NT2/D1 (cell line): ENCODE data around the gene SFRP2.

ENCODE experiments used
- SUZ12 ChIP-seq: IDR thresholded peaks from 2 replicates; pipeline ENCODE4 v1.6.1; 2011; ENCODE audit not compliant: insufficient read length, insufficient read depth; ENCODE audit errors: extremely low read depth
- YY1 ChIP-seq: IDR thresholded peaks from 2 replicates; pipeline ENCODE4 v1.6.1; 2011; ENCODE audit not compliant: insufficient read length, insufficient read depth
- ZNF274 ChIP-seq: IDR thresholded peaks from 2 replicates; pipeline ENCODE4 v1.6.1; 2011; ENCODE audit warnings: mild to moderate bottlenecking, low read depth, low read length

- TF ChIP-seq SUZ12 (no peak), YY1 (no peak), ZNF274 (no peak)
These were observed 36.8 kb upstream of the SFRP2 start for GRCh38 chr4:153825691-153826090.
